ENCODE results near the gene ZDHHC23.
A peak's percentile ranks its signal among the peaks of the same experiment; 100 is the strongest.

The ZDHHC23 gene, protein sequence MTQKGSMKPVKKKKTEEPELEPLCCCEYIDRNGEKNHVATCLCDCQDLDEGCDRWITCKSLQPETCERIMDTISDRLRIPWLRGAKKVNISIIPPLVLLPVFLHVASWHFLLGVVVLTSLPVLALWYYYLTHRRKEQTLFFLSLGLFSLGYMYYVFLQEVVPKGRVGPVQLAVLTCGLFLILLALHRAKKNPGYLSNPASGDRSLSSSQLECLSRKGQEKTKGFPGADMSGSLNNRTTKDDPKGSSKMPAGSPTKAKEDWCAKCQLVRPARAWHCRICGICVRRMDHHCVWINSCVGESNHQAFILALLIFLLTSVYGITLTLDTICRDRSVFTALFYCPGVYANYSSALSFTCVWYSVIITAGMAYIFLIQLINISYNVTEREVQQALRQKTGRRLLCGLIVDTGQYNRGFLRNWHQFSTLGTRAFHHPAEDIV

GRCh38 chr3:113947372-113948014, at the start of gene ZDHHC23:
Gene ZDHHC23, plus strand, starts transcription at chr3:113948013. Its CDS starts 790 bp downstream, at chr3:113948803.
- peak; percentile 81 for DNase-seq

DNA sequence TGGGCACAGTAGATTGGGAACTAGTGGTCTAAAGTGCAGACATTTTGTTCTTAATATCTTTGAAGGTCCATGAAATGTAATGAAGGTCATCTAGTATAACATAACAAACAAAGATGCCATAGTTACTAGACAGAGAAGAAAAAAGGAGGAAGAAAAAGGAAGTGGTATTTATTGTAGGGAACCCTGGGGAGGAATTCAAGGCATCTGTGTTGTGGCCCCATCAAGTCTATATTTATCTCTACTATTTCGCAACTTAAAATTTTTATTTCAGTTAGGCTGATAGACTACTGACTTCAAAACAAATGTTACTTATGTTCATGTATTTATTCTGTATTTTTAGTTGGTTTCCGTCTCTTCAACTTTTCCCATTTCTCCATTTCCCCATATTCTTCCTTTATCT, 48.9 kb upstream of the ZDHHC23 start:
- DNase-seq = no peak

GRCh38 chr3:113906568-113907140, 41.2 kb upstream of the ZDHHC23 start:
- DNase-seq = no peak

DNA sequence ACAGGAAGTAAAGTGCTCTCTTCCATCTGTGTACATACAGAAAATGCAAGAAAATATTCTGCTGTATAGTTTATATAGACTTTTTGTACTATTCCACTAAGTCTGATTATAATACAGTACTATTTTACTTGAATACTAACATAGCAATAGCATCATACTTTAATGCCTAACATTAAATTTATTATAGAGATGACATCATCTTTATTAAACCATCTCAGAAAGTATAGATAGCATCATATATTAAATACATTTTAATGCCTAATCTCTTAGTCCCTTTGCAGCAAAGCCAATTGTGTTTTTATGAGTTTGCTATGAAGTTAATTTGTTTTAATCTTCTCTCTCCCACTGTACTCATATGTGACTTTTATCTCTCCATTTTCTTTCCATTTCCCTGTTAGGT, 39.7 kb upstream of the ZDHHC23 start:
- DNase-seq = no peak

- DNase-seq = no peak
Measured at GRCh38 chr3:113910966-113911365, 36.8 kb upstream of the ZDHHC23 start.

- DNase-seq = no peak
Measured at GRCh38 chr3:113912552-113913236, 35.1 kb upstream of the ZDHHC23 start.

DNA sequence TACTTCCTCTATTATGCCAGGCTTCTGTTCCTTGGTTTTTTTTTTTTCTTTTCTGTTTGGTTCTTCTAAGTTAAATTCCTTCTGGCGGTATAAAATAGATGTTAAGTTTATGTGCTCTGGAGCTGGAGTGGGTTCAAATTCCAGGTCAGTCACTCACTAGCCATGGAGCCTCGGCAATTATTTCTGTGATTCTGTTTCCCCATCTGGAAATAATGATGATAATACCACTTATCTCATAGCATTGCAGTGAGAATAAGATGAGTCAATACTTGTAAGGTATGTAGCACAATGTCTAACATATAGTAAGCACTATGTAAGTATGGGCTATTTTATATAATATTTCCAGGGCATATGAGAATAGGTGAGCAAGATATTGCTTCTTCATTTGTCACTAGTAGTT, 33.2 kb upstream of the ZDHHC23 start:
- DNase-seq = no peak

GRCh38 chr3:113927556-113927955, 20.3 kb upstream of the ZDHHC23 start:
- DNase-seq = no peak

GRCh38 chr3:113946831-113947230, 982 bp upstream of the ZDHHC23 start:
- DNase-seq = no peak

DNA sequence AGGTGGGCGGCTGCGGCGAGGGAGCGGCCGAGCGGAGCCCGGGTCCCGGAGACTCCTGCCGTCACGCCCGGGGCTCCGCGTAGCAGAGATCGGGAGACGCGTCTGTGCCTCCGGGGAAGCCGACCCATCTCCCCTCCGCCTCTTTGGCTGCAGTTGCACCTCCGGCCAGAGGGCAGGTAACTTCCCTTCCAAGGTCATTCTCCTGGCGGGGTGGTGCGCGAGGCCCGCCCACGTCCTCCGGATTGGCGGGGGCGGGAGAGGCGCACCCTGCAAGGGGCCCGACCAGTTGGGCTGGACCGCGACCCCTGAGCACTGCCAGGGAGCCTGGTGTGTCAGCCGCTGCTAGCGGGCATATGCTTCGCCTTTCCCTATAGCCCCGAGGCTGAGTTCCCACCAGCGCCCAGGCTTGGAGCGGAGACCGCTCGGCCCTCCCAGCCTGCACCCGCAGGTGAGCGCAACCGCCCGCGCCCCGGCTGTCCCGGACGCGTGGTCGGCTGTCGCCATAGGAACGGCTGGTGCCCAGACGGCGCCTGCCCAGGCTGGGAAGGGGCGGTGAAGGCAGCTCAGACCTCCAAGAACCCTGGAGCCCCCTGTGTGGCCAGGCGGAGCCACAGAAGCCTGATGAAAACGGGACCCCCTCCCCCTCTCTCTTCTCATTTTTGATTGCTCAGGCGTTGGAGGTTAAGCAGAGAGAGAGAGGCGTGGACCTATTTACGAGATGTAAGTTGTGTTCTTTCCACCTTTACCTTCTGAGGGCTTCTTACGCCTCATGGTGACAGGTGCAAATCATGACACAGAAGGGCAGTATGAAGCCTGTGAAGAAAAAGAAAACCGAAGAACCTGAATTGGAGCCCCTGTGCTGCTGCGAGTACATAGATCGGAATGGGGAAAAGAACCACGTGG, 453 bp downstream of the ZDHHC23 start:
- DNase-seq = peak; percentile 52

GRCh38 chr3:113952921-113953320, 5.1 kb downstream of the ZDHHC23 start:
- DNase-seq = no peak

GRCh38 chr3:113953677-113954076, 5.9 kb downstream of the ZDHHC23 start:
- no peak for DNase-seq

- no peak for DNase-seq
Measured at GRCh38 chr3:113954091-113954685, 6.4 kb downstream of the ZDHHC23 start.

- no peak for DNase-seq
Measured at GRCh38 chr3:113963879-113964278, 16.1 kb downstream of the ZDHHC23 start.

- DNase-seq = no peak
Measured at GRCh38 chr3:113966172-113966571, 18.4 kb downstream of the ZDHHC23 start.

DNA sequence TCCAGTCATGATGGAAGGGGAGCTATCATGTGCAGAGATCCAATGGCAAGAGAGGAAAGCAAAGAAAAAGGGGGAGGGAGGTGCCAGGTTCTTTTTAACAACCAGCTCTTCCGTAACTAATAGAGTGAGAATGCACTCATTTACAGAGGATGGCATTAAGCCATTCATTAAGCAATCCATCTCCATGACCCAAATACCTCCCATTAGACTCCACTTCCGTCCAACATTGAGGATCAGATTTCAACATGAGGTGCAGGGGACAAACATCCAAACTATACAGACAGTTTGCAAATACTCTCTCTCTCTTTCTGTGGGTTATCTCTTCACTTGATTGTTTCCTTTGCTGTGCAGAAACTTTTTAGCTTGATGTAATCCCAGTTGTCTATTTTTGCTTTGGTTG, 21.2 kb downstream of the ZDHHC23 start:
- no peak for DNase-seq

DNA sequence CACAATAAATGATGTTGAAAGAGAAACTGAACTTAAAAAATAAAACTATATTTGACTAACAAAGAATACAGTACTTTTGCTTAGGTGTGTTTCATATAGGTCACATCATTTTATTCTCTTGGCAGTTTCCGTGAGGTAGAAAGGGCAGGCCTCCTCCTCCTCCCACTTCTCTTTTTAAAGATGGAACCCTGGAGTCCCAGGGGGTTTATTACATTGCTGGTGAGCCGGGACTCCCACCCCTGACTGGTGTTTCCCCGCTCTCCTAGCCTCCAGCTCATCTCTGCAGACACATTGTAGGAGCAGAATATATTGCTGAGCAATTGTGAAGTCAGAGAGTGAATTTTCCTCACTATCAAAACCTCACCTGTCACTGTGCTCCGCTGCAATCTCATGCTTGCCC, 30.0 kb downstream of the ZDHHC23 start:
- DNase-seq = no peak

GRCh38 chr3:113979916-113980315, 32.1 kb downstream of the ZDHHC23 start:
- no peak for DNase-seq

GRCh38 chr3:113981803-113982202, 34.0 kb downstream of the ZDHHC23 start:
- DNase-seq = no peak

DNA sequence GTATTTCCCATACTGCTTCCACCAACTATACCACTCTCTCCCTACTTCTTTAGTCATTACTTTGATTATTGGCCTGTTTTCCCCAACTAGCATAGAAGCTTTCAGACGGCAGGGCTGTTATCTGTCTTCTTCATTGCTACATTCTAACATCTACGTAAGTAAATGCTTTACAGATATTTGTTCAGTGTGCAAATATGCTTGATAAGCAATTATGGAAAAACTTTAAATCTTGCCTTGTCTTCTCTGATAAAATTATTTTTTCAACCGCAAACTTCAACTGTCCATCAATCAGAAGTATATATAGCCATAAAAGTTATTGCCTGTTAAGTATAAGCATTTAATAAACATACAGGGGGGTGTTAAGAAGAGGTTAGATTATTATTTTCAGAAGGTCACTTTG, 35.7 kb downstream of the ZDHHC23 start:
- DNase-seq = no peak

DNA sequence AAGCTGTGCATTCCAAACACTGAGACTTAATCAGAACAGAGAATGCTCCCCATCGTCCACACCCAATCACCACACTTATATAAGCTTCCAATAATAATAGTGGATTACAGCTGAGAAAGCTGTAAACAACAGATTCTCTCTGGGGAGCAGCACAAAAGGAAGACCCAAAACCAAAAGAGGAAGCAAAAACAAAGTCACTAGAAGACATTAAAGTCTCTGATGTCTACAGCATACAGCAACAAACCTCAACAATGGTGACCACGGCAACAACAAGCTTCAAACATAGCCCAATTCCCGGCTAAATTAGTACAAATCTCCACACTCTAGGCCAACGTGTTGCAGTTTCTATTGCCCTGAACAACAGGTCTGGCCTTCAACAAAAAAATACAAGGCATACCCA, 37.7 kb downstream of the ZDHHC23 start:
- no peak for DNase-seq

DNA sequence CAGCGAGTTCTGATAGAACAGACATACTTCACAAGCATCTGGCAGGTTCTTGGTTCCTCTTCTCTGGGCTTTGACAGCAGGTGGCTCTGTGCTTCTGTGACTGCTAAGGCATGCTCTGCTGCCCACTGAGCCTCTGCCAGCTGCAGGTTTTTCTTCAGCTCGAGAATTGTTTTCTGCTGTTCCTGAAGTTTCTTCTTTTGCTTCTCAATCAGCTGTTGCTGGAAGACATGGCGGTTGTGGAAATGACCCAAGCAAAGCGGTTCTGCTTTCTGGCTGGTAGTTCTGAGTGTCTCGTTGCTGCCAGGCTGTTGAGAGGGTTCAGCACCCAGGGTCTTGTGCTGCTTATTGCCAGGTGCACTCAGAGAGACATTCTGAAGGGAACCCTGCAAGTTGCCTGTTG, 57.7 kb downstream of the ZDHHC23 start:
- no peak for DNase-seq
